Bone marrow (tissue), 2 donors: ENCODE data around the gene PDXDC1.
"Not testable (repeated sequence)": the region's sequence is repeated elsewhere in the genome, so short reads cannot be mapped to it uniquely, and the experiment has no call there.

Experiments
- DNase-seq, 2 donors: peaks; one replicate each; lab custom pipeline; 2025; lab: John Stamatoyannopoulos, UW

The PDXDC1 gene

GRCh38 chr16:15035163-15035729, 60.4 kb downstream of the PDXDC1 start:
- no peak for DNase-seq

DNA sequence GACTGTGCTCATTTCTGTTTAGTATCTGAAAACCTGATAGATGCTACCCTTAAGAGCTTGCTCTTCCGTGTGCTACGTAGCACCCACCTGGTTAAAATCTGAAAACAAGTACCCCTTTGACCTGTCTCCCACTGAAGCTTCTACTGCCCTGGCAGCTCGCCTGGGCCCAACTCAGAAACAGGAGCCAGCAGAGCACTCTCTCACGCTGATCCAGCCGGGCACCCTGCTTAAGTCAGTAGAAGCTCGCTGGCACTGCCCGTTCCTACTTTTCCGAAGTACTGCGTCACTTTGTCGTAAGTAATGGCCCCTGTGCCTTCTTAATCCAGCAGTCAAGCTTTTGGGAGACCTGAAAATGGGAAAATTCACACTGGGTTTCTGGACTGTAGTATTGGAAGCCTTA, 62.2 kb downstream of the PDXDC1 start:
- DNase-seq: no peak

DNA sequence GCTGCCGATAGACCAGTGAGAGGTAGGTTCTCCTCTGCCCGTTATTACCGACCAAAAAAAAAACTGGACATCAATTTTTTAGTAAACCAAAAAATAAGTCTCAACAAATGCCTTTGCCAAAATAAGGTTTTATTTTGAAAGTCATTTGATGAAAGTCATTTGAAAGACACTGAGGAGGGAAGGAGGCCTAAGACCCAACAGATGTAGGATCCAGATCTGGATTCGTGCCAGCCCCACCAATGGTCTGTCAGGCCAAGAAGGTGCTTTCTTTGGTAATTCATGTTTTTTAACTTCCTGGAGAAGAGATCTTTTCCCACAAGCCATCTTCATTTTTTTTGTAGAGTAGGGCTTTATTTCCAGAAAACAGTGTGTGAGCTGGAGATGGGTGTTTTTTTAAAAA, 62.9 kb downstream of the PDXDC1 start:
- DNase-seq: no peak

DNA sequence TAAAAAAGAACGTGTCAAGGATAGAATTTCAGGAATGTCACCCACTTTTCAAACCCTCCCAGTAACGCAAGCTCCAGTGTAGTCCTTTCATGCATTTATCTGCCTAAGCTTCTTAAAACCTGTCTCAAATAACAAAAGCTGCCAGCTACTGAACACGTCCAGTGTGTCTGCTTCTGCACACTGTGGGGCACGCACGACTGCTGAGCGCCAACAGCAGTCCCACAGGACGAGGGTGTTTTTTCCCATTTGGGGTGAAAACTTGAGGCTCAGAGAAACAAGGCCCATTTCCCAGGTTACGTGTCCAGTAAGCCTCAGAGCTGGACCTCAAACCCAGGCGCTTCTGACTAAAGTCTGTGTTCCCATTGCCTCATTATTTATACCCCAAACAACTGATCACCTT, 63.9 kb downstream of the PDXDC1 start:
- DNase-seq: no peak

GRCh38 chr16:15041271-15042004, 66.6 kb downstream of the PDXDC1 start:
- DNase-seq: no peak

GRCh38 chr16:15043344-15043743, 68.5 kb downstream of the PDXDC1 start:
- no peak for DNase-seq

DNA sequence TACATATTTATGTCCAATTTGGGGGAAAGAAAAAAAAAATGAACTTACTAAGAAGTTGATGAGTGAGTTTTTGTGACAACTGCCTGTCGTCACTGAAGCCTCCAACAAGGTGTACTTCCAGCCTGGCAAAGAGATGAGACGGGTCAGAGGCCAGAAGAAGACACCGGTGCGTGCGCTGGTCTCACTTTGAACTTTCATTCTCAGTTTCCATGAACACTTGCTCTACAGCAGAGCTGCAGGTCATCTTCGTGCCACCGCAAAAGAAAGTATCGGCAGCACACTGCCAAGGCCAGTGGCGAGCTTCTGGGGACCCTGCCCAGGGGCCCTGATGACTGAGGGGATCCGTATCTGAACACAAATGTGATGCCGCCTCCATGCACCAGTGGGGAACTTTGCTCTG, 69.5 kb downstream of the PDXDC1 start:
- DNase-seq: no peak

GRCh38 chr16:15045270-15045669, 70.4 kb downstream of the PDXDC1 start:
- DNase-seq: not testable (repeated sequence)

GRCh38 chr16:15046692-15047376, 72.0 kb downstream of the PDXDC1 start:
- no peak for DNase-seq

- DNase-seq: no peak
These were observed 74.9 kb downstream of the PDXDC1 start for GRCh38 chr16:15049581-15050180.

DNA sequence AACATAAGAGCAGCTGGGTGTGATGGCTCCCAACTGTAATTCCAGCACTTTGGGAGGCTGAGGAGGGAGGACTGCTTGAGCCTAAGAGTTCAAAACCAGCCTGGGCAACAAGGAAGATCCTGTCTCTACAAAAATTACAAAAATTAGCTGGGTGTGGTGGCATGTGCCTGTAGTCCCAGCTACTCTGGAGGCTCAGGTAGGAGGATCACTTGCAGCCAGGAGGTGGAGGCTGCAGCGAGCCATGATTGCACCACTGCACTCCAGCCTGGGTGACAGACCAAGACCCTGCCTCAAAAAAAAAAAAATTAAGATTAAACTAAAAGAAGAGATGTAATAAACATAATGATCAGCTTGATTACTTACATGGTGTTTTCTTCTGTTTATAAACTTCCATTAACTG, 75.6 kb downstream of the PDXDC1 start:
- not testable (repeated sequence) for DNase-seq

DNA sequence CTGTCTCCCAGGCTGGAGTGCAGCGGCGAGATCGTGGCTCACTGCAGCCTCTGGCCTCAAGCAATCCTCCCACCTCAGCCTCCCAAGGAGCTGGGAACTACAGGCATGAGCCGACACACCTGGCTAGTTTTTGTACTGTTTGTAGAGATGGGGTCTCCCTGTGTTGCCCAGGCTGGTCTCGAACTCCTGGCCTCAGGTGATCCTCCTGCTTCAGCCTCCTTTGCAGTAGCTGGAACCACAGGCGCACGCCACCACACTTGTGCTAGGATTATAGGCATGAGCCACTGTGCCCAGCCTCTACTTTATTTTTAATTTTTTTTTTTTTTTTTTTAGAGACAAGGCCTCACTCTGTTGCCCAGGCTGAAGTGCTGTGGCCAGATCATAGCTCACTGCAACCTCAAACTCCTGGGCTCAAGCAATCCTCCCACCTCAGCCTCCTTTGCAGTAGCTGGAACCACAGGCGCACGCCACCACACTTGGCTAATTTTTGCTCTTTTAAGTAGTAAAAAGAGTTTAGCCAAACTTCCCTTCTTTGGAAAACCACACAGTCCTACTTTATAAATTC, 76.6 kb downstream of the PDXDC1 start:
- DNase-seq: no peak

GRCh38 chr16:15052747-15053476, 78.1 kb downstream of the PDXDC1 start:
- DNase-seq: no peak

DNA sequence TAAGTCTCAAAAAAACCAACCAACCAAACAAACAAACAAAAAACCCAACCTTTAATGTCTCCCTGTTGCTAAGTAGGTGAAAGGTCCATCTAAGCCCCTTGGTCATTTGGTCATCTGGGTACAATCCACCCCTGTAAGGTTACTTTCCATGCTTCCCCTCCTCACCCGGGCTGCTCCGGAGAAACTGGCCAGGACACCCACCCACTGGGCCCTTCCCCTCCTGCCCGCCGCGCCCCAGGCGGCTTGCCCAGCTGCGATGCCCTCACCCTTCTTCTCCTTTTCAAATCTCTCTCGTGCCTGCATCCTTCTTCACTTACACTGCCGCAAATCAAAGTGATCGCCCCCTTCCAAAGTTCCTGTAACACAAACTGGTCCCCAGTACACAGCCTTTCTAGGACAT, 79.1 kb downstream of the PDXDC1 start:
- DNase-seq: no peak

DNA sequence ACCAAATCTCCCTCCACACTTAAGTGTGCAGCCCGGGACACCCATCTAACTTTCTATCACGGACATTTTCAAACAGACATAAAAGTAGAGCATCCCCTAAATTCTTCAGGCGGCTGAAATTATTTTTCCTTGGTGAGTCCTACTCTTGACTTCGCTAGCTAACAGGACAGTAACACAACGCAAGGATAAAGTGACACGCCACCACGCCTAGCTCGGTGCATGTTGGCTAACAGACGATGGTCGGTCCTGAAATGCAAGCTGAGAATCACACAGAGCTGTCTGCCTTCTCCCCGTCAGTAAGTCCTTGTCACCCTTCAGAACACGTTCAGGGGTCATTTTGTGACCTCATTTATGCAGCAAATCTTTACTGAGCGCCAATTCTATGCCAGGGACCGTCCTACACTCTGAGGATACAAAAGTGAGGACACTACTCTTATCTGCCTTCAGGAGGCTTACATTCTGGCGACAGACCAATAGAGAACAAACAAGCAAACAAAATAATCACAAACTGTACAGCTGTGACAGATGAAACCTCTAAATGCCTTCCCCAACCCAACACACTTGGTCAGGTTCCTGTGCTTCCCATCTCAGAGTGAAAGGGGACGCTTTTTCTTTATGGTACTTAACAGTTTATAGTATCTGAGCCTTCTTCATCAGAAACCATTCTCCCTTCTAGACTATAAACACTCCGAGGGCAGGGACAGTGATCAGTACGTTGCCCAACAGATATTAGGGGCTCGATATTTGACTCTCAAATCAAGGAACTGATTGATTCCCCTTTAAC, 79.7 kb downstream of the PDXDC1 start:
- DNase-seq: no peak

- DNase-seq: peak; percentile 42 to 88
These were observed 80.6 kb downstream of the PDXDC1 start for GRCh38 chr16:15055141-15056053.

GRCh38 chr16:15057681-15058417, 83.0 kb downstream of the PDXDC1 start:
- DNase-seq: no peak

DNA sequence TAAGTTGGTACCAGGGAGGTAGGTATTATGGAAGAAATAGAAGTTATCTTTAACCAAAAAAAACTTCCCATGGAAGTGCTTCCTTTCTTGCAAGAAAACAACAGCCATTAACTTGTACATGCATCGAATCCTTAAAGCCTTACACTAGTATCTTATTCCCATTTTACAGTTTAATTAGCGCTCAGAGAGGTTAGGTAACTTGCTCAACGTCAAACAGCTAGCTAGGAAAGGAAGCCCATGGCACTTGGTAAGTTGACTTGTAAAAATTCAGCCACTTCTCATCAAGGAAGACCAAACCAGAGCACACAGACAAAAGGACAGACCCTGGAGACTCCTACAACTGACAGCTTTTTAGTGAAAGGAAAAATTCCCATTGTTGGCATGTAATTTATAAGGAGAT, 84.5 kb downstream of the PDXDC1 start:
- DNase-seq: no peak

DNA sequence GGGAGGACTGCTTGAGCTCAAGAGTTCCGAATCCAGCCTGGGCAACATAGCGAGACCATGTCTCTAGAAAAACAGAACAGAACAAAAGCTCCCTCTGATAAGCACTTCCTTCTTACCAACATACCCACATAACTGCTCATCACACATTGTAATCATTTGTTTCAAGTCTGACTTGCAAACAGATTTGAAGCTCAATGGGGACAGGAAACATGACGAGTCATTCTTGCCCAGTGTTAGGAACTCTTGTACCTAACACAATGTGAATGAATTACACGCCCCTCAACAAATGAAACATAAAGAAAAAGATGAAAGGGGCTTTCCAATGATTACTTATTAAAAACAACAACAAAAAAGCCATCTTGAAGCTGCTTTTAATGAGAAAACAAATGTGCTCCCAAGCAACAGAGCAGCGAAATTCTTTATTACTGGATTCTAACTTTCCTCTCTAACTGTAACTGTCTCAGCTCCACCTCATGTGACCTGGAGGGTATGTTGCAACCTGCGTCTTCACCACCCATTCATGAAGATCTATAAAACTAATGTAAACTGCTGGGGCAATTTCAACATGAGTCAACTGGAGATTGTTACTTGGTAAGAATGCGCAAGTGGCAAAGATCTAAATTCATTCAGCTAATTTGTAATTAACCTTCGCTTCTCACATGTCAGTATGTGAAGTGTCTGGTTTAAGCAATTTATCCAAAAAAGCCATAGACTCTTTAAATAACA, 87.4 kb downstream of the PDXDC1 start:
- not testable (repeated sequence) for DNase-seq
